SIG-M5 (cell line): Measurements from ENCODE around the gene SMARCB1.
A peak's percentile ranks its signal among the peaks of the same experiment; 100 is the strongest.
"Not testable (repeated sequence)": the region's sequence is repeated elsewhere in the genome, so short reads cannot be mapped to it uniquely, and the experiment has no call there.

Experiments used
- DNase-seq: peaks from one replicate; lab custom pipeline; 2025; lab: John Stamatoyannopoulos, UW

Gene SMARCB1

GRCh38 chr22:23846081-23846469 is 59.3 kb downstream of the SMARCB1 start:
- DNase-seq, result no peak

- no peak for DNase-seq
Measured at GRCh38 chr22:23847310-23847920, 60.6 kb downstream of the SMARCB1 start.

DNA sequence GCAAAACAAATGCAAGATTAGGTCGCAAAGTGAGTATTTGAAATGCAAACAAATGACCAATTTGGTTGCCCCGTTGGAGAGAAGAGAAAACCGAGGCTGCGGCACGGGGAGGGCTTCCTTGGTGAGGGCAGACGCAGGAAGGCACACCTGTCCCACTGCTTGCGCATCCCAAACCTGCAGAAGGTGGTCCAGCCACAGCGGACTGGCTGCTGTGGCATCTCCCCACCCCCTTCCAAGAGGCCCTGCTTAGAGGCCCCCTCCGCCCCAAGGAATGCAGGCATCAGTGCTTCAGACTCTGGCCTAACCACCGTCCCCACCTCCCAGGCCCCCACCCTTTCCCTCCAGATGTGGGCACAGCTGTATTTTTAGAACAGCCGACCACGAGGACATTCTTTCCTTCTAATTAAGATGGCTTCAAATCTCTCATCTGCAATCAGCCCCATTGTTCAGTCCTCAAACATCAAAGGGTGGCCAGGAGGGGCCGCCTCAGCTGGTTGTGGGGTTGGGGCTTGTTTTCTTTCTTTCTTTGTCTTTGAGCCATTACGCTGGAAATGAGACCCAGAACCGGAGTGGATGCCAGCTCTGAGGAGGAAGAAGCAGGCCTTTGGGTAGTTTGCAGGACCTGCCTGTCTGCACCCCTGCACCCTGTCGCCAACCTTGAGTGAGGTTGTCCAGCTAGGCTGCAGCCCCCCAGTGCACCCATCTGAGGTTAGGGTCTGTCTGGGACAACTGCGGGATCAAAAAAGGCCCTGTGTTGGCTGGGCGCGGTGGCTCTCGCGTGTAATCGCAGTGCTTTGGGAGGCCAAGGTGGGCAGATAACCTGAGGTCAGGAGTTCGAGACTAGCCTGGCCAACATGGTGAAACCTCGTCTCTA is 61.5 kb downstream of the SMARCB1 start:
- no peak for DNase-seq

DNA sequence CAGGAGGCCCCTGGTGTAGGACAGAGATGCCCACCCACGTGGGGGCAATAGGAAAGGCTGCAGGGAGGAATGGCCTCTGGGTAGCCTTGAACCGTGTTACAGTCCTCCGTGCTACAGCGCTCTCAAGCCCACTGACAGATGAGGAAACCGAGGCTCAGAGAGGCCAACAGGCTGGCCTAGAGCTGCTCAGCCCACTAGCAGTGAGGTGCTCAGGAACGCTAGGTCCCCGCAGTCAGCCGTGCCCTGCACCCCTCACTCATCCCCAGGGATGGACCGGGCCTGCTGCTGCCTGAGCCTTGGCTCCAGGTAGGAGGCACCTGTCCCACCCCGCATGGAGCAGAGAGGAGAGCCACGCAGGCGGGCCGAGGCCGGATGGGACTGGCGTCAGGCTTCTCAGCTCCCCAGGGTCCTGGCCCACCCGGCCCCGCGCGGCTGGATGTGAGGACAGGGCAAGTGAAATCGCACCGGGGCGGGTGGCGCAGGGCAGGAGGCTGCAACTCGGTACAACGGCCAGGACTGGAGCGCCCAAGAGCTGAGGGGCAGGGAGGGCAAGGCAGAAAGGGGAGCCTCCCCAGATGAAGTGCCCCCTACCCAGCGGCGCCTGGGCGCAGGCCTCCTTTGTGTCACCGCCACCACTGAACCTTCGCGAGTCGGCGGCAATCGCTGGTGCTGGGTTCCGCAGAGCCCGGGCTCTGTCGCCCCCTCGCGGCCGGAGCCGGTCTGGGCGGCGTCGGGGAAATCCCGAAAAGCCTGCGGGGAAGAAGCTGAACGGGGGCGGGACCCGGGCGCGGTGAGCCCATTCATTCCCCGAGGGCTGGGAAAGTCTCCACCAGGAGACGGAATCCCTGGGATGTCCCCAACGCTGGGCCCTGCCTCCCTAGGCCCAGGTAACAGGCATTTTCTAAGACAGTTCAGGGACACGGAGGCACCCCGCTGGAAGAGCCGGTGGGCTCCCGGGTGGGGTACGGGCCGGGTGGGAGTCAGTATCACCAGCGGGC is 62.5 kb downstream of the SMARCB1 start:
- DNase-seq, result peak; percentile 1

DNA sequence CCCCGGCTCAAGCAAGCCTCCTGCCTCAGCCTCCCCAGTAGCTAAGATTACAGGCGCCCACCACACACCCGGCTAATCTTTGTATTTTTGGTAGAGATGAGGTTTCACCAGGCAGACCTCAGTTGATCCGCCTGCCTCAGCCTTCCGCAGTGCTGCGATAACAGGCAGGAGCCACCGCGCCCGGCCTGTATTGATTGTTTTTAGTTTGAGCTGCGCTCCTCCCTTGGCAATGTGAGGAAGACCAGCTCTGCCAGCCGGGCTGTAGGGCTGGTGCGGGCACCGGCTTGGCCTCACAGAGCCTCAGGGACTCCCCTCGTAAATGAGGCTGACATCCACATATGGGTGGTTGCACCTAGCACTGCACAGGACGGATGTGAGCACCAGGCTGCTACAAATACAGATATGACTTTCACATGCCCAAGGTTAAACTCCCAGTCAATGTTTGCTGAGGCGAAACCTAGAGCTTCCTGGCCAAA is 63.4 kb downstream of the SMARCB1 start:
- no peak for DNase-seq

- DNase-seq, result no peak
Measured at GRCh38 chr22:23856721-23857605, 70.2 kb downstream of the SMARCB1 start.

GRCh38 chr22:23857606-23858483 is 71.1 kb downstream of the SMARCB1 start, which contains the start of gene SLC2A11:
Gene SLC2A11 (plus strand): TSS chr22:23857875. CDS start chr22:23858000, 125 bp downstream.
- peak; percentile 49 for DNase-seq

GRCh38 chr22:23858484-23858815 is 71.7 kb downstream of the SMARCB1 start:
- DNase-seq, result no peak

DNA sequence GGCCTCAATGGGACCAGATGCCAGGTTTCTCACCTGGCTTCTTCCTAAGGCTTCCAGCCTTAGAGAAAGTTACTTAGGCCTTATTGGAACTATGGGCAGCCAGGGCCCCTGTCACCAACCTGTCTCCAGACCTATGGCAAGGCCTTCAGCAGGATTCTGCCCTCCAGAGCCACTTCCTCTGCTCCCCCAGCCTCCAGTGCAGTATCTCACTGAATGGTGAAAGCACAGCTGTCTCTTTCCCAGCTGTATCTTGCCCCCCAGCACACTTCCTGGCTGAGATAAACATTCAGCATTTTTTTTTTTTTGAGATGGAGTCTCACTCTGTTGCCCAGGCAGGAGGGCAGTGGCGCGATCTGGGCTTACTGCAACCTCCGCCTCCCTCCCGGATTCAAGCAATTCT is 72.4 kb downstream of the SMARCB1 start:
- DNase-seq, result no peak

DNA sequence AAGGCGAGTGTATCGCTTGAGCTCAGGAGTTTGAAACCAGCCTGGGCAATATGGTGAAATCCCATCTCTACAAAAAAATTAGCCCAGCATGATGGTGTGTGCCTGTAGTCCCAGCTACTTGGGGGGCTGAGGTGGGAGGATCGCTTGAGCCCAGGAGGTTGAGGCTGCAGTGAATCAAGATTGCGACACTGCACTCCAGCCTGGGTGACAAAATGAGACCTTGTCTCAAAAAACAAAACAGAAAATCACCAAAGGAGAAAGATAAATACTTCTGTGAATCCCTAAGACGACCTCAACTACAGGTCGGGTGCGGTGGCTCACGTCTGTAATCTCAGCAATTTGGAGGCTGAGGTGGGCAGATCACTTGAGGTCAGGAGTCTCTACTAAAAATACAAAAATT is 73.4 kb downstream of the SMARCB1 start:
- DNase-seq, result not testable (repeated sequence)

DNA sequence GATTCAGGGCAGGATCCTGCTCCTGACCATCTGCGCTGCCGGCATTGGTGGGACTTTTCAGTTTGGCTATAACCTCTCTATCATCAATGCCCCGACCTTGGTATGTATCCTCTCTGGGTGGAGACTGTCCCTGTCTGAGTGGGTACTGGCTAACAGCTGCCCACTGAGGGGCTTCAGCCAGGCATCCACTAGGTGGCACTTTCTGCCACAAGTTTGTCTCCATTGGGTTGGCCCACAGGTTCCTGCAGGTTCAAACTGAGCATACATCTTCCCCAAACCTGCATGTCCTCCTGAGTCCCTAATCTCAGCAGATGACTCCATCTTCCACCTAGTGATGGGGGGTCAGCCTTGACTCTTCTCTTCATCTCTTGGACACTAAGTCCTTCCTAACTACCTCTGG is 75.3 kb downstream of the SMARCB1 start:
- DNase-seq, result no peak

DNA sequence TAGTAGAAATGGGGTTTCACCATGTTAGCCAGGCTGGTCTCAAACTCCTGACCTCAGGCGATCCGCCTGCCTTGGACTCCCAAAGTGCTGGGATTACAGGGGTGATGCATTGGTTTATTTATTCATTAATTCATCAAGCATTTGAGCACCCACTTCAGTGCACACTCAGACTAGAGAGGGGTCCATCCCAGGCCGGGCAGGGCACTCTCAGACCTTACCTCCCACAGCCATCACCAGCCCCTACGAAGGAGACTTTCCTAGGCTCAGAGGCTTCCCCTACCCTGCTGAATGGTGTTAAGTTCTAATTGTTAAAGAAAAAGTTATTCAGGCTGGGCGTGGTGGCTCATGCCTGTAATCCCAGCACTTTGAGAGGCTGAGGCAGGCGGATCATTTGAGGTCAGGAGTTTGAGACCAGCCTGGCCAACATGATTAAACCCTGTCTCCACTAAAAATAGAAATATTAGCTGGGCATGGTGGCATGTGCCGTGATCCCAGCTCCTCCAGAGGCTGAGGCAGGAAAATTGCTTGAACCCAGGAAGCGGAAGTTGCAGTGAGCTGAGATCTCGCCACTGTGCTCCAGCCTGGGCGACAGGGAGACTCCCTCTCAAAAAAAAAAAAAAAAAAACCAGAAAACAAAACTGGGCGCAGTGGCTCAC is 77.9 kb downstream of the SMARCB1 start:
- not testable (repeated sequence) for DNase-seq

- DNase-seq, result no peak
Measured at GRCh38 chr22:23868580-23868979, 81.8 kb downstream of the SMARCB1 start.

- DNase-seq, result no peak
Measured at GRCh38 chr22:23874871-23875270, 88.1 kb downstream of the SMARCB1 start.

DNA sequence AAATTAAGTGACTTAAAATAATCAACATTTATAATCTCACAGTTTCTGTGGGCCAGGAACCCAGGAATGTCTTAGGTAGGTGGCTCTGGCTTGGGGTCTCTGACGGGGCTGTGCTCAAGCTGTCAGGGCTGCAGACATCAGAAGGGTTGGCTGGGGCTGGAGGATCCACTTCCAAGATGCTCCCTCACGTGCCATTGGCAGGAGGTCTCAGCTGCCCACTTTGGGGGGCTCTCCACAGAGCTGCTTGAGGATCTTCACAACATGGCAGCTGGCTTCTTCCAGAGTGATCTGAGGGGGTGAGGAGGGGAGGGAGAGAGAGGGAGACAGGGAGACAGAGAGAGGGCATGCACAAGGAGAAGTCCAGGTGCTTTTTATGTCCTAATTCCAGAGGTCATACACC is 89.0 kb downstream of the SMARCB1 start:
- no peak for DNase-seq

GRCh38 chr22:23877566-23877965 is 90.8 kb downstream of the SMARCB1 start:
- DNase-seq, result no peak

DNA sequence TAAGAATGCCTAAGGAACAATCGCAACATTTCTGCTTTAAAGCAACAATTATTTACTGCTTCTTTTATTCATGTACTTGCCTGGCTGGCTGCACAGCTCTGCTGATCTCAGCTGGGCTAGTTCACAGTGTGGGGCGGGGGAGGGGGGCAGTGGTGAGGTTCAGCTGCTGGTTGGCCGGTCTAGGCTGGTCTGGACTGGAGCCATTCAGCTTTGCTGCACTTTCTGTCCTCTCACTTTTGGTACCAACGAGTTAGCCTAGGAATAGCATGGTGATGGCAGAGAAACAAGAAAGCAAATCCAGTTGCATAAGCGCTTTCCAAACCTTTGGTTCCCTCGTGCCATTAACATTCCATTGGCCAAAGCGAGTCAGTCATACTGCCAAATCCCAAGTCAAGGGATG is 91.5 kb downstream of the SMARCB1 start:
- DNase-seq, result no peak

DNA sequence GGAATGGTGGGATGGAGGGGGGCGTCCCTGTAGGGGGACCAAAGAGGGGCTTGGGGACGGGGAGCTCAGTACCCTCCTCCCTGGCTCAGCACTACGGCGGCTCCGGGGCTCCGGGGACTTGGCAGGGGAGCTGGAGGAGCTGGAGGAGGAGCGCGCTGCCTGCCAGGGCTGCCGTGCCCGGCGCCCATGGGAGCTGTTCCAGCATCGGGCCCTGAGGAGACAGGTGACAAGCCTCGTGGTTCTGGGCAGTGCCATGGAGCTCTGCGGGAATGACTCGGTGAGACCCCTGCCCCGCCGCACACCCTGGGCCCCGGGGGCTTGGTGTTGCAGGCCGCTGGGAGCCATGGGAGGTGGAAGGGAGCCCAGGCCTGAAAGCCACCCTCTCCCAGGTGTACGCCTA is 95.6 kb downstream of the SMARCB1 start:
- no peak for DNase-seq

DNA sequence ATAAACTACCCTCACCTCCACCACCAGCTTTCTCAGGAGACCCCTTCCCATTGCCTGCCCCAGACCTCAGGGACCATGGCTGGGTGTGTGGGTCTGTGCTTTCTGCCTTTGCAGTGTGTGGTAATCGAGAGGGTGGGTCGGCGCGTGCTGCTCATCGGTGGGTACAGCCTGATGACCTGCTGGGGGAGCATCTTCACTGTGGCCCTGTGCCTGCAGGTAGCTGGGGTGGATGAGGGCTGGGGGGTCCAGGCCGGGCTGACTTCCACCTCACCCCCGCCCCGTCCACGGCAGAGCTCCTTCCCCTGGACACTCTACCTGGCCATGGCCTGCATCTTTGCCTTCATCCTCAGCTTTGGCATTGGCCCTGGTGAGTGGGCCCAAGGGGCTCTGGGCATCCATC is 96.9 kb downstream of the SMARCB1 start:
- DNase-seq, result no peak

GRCh38 chr22:23884140-23884539 is 97.4 kb downstream of the SMARCB1 start:
- no peak for DNase-seq
